ENCODE data around the gene ST7L. TPM values are rescaled to one million over a fixed set of nuclear protein-coding genes. Genes with fewer than 3 reads are reported as not detected.

The ST7L gene
- total and polyA plus RNA-seq, 9 of the 15 experiments (the other 6 are each of a cell fraction or from before 2014, with no cell fraction given): 9.0 to 32.5 (median 26.6) TPM

DNA sequence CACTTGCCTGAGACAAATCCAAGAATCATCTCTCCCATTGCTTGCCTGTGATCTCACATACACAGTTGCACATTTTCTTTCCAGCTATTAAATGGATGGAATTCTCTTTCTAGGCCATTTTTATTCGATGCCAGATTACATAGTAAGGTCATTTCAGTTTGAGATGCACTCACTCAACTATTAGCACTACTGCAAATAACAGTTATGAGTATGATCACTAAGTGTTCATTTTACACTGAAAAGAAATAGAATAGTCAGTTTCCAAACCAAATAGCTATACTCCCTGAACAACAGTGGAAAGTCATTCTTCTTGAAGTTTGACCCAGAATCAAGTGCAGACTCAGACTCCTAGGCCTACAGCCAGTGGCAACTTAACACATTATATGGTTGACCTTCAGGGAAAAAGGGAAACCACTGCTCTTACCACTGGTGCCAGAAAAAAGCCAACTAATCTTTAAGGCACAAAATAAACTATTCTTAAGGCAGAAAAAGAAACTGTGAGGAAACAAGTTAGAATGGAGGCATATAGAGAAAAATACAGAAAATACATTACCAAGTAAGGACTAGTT, 78.6 kb downstream of the ST7L start:
- Histone ChIP-seq H3K27ac (ENCODE audit: extremely low read depth, low read depth, low read length) (no peak overlapping the region), H3K9me3 (replicated peaks; ENCODE audit: control insufficient read depth, insufficient read depth, low read depth, low read length) (no peaks in the 10 kb centered on the region), H3K9ac (ENCODE audit: insufficient read depth in 1 of 2, low read depth in 2 of 2, low read length in 2 of 2) (no peak overlapping the region), H3K36me3 (ENCODE audit: control insufficient read depth, insufficient read depth, low read length) (peaks cover 3% of the 10 kb centered on the region; the same call in 1 of the 3 replicates), H2AFZ (ENCODE audit: low read depth, low read length) (no peak overlapping the region), H3K79me2 (ENCODE audit: control insufficient read depth, insufficient read depth, low read length) (no peaks in the 10 kb centered on the region), H3K9me1 (ENCODE audit: control insufficient read depth, insufficient read depth, low read length) (no peaks in the 10 kb centered on the region), H3K27me3 (ENCODE audit: control insufficient read depth in 2 of 2, insufficient read depth in 2 of 2, low read length in 2 of 2) (no peaks in the 10 kb centered on the region), H4K20me1 (replicated peaks; ENCODE audit: control insufficient read depth, insufficient read depth, low read length) (no peaks in the 10 kb centered on the region), H3K4me2 (ENCODE audit: insufficient read depth, low read length) (no peak overlapping the region), H3K4me3 (no peak overlapping the region), H3K4me1 (replicated peaks in 1 of 2; ENCODE audit: control insufficient read depth in 2 of 2, insufficient read depth in 2 of 2, low read length in 2 of 2) (no peaks in the 10 kb centered on the region)
- intact Hi-C loops (cut with micrococcal nuclease): no loop called here
- BruUV-seq (replicated peaks): no TSS peak
- no peak for ATAC-seq
- CTCF ChIA-PET (ENCODE audit: low intra/inter-chr PET ratio): no interaction called here
- no peak for DNase-seq (ENCODE audit: extremely low read depth in 1 of 4, low spot score in 3 of 4)
- no peak for TF ChIP-seq BCL6 (CRISPR knock-in tag; IDR thresholded peaks at IDR 0.05)
- WGBS (ENCODE audit: insufficient coverage, low coverage, missing lambda C conversion rate): 6% methylated on average over 1 of the region's 1 CpG
- in situ Hi-C loops (cut with MboI): no loop called here
- FAIRE-seq: no peak
- POLR2A ChIA-PET: interaction anchor here (1.7 kb wide), 2 partner anchors 9 to 18 kb away, joined by 5 to 6 read pairs; no protein-coding TSS in a partner anchor

DNA sequence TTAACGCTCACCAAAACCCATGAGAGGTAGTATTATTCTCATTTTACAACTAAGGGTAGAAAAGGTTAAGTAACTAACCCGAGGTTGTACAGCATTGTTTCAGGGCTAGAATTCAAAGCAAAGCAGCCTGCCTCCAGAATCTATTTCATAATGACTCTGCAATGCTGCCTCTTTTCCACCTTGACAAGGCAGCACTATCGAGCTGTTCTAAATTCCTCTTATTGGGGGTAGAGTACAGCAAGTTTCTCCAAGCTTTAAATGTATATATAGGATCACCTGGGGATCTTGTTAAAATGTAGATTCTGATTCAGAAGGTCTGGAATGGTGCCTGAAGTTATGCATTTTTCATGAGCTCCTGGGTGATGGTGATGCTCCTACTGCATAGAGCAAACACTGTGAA, 80.1 kb downstream of the ST7L start:
- Histone ChIP-seq H4K20me1 (replicated peaks; ENCODE audit: control insufficient read depth, insufficient read depth, low read length) (no peaks in the 10 kb centered on the region), H3K4me3 (no peak overlapping the region), H3K36me3 (ENCODE audit: control insufficient read depth, insufficient read depth, low read length) (peaks cover 3% of the 10 kb centered on the region; the same call in 1 of the 3 replicates), H3K4me2 (ENCODE audit: insufficient read depth, low read length) (no peak overlapping the region), H3K9me1 (ENCODE audit: control insufficient read depth, insufficient read depth, low read length) (no peaks in the 10 kb centered on the region), H3K27ac (ENCODE audit: extremely low read depth, low read depth, low read length) (no peak overlapping the region), H3K4me1 (replicated peaks in 1 of 2; ENCODE audit: control insufficient read depth in 2 of 2, insufficient read depth in 2 of 2, low read length in 2 of 2) (no peaks in the 10 kb centered on the region), H3K9ac (ENCODE audit: insufficient read depth in 1 of 2, low read depth in 2 of 2, low read length in 2 of 2) (no peak overlapping the region), H3K9me3 (replicated peaks; ENCODE audit: control insufficient read depth, insufficient read depth, low read depth, low read length) (no peaks in the 10 kb centered on the region), H3K79me2 (ENCODE audit: control insufficient read depth, insufficient read depth, low read length) (no peaks in the 10 kb centered on the region), H3K27me3 (ENCODE audit: control insufficient read depth in 2 of 2, insufficient read depth in 2 of 2, low read length in 2 of 2) (no peaks in the 10 kb centered on the region), H2AFZ (ENCODE audit: low read depth, low read length) (no peak overlapping the region)
- in situ Hi-C loops (cut with MboI) (no loop called here), intact Hi-C loops (cut with micrococcal nuclease) (no loop called here)
- TF ChIP-seq ZNF174 (CRISPR knock-in tag; IDR thresholded peaks at IDR 0.05) (no peak), GATAD2A (IDR thresholded peaks at IDR 0.05) (no peak), ZFP36 (IDR thresholded peaks at IDR 0.05; ENCODE audit: low read depth, low read length, partially characterized antibody) (no peak), CBX5 (IDR thresholded peaks at IDR 0.05; ENCODE audit: borderline replicate concordance, low read depth) (no peak), ZNF263 (CRISPR knock-in tag; IDR thresholded peaks at IDR 0.05; ENCODE audit: borderline replicate concordance) (no peak), GTF2F1 (IDR thresholded peaks at IDR 0.05; ENCODE audit: low read depth, low read length) (no peak), MXI1 (IDR thresholded peaks at IDR 0.05; ENCODE audit: low read depth, low read length) (no peak), MTA1 (IDR thresholded peaks at IDR 0.05; ENCODE audit: borderline replicate concordance) (no peak), THRAP3 (IDR thresholded peaks at IDR 0.05; ENCODE audit: borderline replicate concordance) (no peak)
- TF ChIP-seq, protein P1, sequence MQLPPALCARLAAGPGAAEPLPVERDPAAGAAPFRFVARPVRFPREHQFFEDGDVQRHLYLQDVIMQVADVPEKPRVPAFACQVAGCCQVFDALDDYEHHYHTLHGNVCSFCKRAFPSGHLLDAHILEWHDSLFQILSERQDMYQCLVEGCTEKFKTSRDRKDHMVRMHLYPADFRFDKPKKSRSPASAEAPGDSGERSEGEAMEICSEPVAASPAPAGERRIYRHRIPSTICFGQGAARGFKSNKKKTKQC (CRISPR knock-in tag; IDR thresholded peaks at IDR 0.05): no peak
- TF ChIP-seq, protein P2, sequence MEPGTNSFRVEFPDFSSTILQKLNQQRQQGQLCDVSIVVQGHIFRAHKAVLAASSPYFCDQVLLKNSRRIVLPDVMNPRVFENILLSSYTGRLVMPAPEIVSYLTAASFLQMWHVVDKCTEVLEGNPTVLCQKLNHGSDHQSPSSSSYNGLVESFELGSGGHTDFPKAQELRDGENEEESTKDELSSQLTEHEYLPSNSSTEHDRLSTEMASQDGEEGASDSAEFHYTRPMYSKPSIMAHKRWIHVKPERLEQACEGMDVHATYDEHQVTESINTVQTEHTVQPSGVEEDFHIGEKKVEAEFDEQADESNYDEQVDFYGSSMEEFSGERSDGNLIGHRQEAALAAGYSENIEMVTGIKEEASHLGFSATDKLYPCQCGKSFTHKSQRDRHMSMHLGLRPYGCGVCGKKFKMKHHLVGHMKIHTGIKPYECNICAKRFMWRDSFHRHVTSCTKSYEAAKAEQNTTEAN (CRISPR knock-in tag; IDR thresholded peaks at IDR 0.05): no peak
- WGBS (ENCODE audit: insufficient coverage, low coverage, missing lambda C conversion rate): 49% methylated on average over 3 of the region's 3 CpGs
- DNase-seq (ENCODE audit: extremely low read depth in 1 of 4, low spot score in 3 of 4) (no peak), FAIRE-seq (no peak), ATAC-seq (no peak)
- CTCF ChIA-PET (ENCODE audit: low intra/inter-chr PET ratio): no interaction called here
- POLR2A ChIA-PET: interaction anchor here (1.2 to 1.7 kb wide), 4 partner anchors 8 to 33 kb away, joined by 4 to 6 read pairs (median 4); no protein-coding TSS in a partner anchor
- BruUV-seq (replicated peaks): no TSS peak

Data from K562 (cell line).